ENCODE results near the gene CNBD2.

DNA sequence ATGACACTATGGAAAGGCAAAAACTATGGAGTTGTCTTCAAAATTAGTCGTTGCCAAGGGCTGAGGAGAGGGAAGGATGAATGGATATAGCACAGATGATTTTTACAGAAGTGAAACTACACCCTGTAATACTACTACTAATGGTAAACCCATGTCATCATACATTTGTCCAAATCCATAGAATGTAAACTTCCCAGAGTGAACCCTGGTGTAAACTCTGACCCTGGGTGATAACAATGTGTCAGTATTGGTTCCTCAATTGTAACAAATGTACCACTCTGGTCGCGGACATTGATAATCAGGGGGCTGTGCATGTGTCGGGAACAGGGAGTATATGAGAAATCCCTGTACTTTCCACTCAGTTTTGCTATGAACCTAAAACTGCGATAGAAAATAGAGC, 72.2 kb downstream of the CNBD2 start:
- TF ChIP-seq CTCF (IDR thresholded peaks at IDR 0.05) (no peak), NR2C2 (CRISPR knock-in tag; IDR thresholded peaks at IDR 0.05) (no peak), TCF7 (CRISPR knock-in tag; IDR thresholded peaks at IDR 0.05; ENCODE audit: low read depth) (no peak), CREB1 (CRISPR knock-in tag; IDR thresholded peaks at IDR 0.05) (no peak), FOXK1 (CRISPR knock-in tag; IDR thresholded peaks at IDR 0.05) (no peak), SP1 (CRISPR knock-in tag; conservative IDR thresholded peaks at IDR 0.05) (no peak), GABPB1 (CRISPR knock-in tag; IDR thresholded peaks at IDR 0.05) (no peak), JUN (CRISPR knock-in tag; IDR thresholded peaks at IDR 0.05) (no peak), NR1H2 (CRISPR knock-in tag; IDR thresholded peaks at IDR 0.05) (no peak)
- TF ChIP-seq, protein P1, sequence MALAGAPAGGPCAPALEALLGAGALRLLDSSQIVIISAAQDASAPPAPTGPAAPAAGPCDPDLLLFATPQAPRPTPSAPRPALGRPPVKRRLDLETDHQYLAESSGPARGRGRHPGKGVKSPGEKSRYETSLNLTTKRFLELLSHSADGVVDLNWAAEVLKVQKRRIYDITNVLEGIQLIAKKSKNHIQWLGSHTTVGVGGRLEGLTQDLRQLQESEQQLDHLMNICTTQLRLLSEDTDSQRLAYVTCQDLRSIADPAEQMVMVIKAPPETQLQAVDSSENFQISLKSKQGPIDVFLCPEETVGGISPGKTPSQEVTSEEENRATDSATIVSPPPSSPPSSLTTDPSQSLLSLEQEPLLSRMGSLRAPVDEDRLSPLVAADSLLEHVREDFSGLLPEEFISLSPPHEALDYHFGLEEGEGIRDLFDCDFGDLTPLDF (CRISPR knock-in tag; IDR thresholded peaks at IDR 0.05): no peak
- TF ChIP-seq, protein P2, sequence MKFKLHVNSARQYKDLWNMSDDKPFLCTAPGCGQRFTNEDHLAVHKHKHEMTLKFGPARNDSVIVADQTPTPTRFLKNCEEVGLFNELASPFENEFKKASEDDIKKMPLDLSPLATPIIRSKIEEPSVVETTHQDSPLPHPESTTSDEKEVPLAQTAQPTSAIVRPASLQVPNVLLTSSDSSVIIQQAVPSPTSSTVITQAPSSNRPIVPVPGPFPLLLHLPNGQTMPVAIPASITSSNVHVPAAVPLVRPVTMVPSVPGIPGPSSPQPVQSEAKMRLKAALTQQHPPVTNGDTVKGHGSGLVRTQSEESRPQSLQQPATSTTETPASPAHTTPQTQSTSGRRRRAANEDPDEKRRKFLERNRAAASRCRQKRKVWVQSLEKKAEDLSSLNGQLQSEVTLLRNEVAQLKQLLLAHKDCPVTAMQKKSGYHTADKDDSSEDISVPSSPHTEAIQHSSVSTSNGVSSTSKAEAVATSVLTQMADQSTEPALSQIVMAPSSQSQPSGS (CRISPR knock-in tag; IDR thresholded peaks at IDR 0.05; ENCODE audit: borderline replicate concordance, low read depth): no peak

All from WTC11 (cell line).